Ovary (tissue), 3 donors: ENCODE data around the gene SIDT2.

Experiments
- CTCF ChIP-seq, 3 donors: fragments of 450-650 bp in 2 of 3; fragments of 200-600 bp in 1 of 3; IDR thresholded peaks; one replicate each; pipeline versions ENCODE4 v1.5.1 to v1.8.0; 2016 to 2022; ENCODE audit warnings: antibody characterized with exemption in 3 of 3, mild to moderate bottlenecking in 1 of 3
- POLR2A ChIP-seq: fragments of 450-650 bp; IDR thresholded peaks from one replicate; pipeline ENCODE4 v1.6.1; 2017; ENCODE audit warnings: antibody characterized with exemption, mild to moderate bottlenecking, moderate library complexity
- donor health status: DM: no; HTN: no; CAD: no.

DNA sequence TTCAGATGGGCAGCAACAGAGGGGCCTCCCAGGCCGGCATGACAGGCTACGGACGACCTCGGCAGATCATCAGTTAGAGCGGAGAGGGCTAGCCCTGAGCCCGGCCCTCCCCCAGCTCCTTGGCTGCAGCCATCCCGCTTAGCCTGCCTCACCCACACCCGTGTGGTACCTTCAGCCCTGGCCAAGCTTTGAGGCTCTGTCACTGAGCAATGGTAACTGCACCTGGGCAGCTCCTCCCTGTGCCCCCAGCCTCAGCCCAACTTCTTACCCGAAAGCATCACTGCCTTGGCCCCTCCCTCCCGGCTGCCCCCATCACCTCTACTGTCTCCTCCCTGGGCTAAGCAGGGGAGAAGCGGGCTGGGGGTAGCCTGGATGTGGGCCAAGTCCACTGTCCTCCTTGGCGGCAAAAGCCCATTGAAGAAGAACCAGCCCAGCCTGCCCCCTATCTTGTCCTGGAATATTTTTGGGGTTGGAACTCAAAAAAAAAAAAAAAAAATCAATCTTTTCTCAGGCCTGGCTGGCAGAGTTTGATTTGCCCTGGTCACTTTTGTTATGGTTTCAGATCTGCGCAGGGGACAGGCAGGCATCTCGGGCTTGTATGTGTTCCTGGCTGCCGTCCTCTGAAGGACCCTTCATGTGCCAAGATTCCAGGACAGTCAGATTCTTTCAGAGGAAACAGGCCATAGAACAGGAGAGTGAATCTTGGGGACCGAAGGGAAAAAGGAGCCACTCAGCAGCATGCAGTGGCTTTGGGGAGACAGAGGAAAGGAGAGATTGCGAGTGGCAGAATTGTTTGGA lies 25.9 kb downstream of the SIDT2 start:
- TF ChIP-seq CTCF (IDR thresholded peaks at IDR 0.05) (no peak), POLR2A (no peak)
